Endometrial microvascular endothelial cells (primary cell): ENCODE data around the gene CENPX. TPM values are rescaled to one million over a fixed set of nuclear protein-coding genes. Genes with fewer than 3 reads are reported as not detected.
"Not testable (repeated sequence)": the region's sequence is repeated elsewhere in the genome, so short reads cannot be mapped to it uniquely, and the experiment has no call there.

Source experiments
- in situ Hi-C: cut with HindIII; loops from 2 replicates; pipeline ENCODE4 v1.10.0; 2017; ENCODE audit warnings: low sequenced_read_pairs, low pct_unique_long_range_greater_than_20kb; ENCODE audit errors: inconsistent ontology term
- total RNA-seq: library from RNA; depleted of rRNA; stranded (reverse); fragments of >200 nt; gene quantifications from one replicate; pipeline ENCODE4 v1.2.3, GENCODE V29; 2015; ENCODE audit errors: inconsistent ontology term

Gene CENPX
- total RNA-seq, 1 donor from 2014 or later = 159 TPM

DNA sequence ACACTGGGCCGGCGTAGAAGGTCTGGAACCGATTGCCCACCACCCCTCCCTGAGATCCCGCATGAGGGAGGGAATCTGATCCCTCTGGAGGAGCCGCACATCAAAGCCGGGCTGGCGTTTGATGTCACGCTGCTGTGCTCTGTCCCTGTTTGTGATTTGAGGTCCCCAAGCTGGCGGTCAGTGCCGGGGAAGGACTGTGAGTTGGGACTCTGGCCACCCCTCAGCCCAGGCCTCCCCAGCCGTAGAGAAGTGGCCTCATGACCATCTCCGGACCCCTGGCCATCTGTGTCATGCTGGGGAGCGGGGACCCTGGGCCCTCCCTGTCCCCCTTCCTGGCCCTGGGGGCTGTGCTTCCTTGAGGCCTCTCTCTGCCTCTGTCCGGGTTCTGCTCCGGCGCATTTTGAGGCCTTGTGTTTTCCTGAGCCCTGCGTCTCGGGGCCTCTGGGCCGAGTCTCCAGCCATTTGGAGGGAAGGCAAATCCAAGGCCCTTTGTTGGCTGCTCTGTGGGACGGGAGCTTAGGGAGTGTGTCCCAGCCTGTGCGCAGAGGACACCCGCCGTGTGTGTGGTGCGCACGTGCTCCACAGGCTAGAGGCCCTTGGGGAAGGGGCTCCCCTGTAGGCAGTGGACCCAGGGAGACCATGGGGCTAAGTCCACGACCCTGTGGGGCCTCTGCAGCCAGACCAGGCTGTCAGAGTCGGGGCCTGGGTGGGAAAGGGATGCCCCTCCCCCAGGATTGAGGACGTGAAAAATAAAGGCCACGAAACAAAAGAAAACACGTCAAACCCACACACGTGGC, 30.2 kb downstream of the CENPX start:
- in situ Hi-C loops = no loop called here

- in situ Hi-C loops = no loop called here
Observed at GRCh38 chr17:81991684-81992305, 30.9 kb downstream of the CENPX start.

- in situ Hi-C loops = no loop called here
Observed at GRCh38 chr17:81990836-81991683, 31.6 kb downstream of the CENPX start.

- in situ Hi-C loops = no loop called here
Observed at GRCh38 chr17:81987161-81987770, 35.4 kb downstream of the CENPX start.

GRCh38 chr17:81986606-81987005, 36.1 kb downstream of the CENPX start:
- in situ Hi-C loops = no loop called here

- in situ Hi-C loops = no loop called here
Observed at GRCh38 chr17:81984773-81985410, 37.8 kb downstream of the CENPX start.

DNA sequence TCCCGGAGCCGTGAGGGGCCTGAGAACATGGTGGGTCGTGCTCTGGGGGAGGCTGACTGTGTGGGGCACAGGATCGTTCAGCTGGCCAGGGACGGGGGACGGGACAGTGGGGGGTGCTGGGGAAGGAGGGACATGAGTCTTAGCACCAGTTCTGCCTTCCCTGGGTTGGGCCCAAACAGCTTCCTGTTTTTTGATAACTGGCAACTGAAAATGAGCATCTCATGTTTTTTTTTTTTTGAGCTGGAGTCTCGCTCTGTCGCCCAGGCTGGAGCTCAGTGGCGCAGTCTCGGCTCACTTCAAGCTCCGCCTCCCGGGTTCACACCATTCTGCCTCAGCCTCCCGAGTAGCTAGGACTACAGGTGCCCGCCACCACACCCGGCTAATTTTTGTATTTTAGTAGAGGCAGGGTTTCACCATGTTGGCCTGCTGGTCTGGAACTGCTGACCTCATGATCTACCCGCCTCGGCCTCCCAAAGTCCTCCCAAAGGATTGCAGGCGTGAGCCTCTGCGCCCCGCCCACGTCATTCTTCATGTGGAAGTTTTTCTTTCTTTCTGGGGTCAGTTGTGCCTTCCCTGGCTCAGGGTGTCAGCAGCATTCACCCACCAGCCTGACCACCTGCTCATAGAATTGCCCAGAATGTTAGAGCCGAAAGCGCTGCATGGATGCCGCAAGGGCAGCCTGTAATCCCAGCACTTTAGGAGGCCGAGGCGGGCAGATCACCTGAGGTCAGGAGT, 38.9 kb downstream of the CENPX start:
- in situ Hi-C loops = no loop called here

- in situ Hi-C loops = no loop called here
Observed at GRCh38 chr17:81983011-81983638, 39.6 kb downstream of the CENPX start.

DNA sequence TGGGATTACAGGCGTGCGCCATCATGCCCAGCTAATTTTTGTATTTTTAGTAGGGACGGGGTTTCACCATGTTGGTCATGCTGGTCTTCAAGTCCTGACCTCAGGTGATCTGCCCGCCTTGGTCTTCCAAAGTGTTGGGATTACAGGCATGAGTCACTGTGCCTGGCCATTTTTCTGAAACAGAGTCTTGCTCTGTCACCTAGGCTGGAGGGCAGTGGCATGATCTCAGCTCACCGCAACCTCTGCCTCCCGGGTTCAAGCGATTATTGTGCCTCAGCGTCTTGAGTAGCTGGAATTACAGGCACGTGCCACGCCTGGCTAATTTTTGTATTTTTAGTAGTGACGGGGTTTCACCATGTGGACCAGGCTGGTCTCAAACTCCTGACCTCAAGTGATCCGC, 41.2 kb downstream of the CENPX start:
- in situ Hi-C loops = not testable (repeated sequence)

DNA sequence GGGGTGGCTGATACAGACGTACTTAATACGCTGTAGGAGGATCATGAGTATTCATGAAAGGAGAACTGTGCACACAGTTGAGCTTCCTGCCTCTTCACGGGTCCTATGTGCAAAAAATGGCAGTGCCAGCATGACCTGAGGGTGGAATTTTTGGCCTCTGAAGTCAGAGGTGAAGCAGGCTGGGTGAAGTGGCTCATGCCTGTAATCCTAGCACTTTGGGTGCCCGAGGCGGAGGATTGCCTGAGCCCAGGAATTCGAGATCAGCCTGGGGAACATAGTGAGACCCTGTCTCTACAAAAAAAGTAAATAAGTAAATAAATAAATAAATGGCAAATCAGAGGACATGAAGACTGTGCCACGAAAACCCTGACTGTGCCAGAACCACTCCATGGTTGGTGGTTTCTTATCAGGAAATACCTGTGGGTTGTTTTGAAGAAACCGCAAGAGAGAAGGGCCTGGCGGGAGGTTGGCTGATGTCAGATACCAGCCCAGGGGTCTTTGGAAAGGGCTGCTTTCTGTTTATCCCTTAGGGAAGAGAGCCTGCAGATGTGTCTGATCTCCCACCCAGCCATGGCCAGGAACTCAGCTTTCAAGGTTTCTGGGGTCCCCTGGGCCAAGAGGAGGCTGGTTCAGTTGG, 41.9 kb downstream of the CENPX start:
- in situ Hi-C loops = no loop called here

DNA sequence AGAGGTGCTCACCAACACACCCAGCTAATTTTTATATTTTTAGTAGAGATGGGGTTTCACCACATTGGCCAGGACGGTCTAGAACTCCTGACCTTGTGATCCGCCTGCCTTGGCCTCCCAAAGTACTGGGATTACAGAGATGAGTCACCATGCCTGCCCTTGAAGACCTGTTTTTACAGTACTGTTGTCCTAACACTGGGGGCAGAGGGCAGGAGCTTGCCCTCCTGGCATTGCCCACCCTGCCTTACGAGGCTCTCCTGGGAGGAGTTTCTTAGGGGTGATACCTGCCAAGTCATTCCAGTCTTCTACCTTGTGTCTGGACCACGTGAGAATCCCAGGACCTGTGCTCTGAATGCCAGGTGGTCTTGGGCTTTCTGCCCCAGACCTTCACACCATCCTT, 42.6 kb downstream of the CENPX start:
- in situ Hi-C loops = no loop called here

DNA sequence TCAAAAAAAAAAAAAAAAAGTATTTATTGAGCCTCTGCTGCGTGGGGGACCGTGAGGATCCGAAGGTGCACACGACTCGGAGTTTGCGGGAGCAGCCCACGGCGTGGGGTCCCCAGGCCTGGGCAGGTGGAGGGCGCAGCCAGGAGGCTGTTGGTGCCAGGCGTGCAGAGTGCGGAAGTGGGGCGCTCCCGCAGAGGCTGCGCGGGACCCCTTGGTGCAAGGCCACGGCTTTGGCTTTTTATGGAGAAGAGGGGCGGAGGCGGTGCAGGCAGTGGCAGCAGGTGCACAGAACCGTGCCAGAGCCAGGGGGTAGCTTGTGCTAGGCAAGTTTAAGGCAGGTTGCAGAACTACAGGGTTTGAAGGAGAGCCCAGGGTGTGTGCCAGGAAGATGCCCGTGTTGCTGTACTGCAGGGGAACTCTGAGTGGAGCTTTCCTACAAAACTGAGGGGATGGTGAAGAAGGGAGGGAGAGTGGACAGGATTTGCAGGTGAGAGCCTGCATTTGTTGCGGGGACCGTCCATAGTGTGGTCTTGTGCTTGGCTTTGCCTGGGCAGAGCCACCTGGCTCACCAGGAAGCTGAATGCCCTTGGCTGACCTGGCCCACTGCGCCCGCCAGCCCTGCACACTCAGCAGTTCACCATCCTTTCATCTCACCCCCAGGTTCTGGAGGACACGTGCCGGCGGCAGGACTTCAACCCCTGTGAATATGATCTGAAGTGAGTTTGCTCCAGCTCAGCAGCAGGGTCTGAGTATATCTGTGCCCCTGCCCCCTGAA, 44.0 kb downstream of the CENPX start:
- in situ Hi-C loops = no loop called here

DNA sequence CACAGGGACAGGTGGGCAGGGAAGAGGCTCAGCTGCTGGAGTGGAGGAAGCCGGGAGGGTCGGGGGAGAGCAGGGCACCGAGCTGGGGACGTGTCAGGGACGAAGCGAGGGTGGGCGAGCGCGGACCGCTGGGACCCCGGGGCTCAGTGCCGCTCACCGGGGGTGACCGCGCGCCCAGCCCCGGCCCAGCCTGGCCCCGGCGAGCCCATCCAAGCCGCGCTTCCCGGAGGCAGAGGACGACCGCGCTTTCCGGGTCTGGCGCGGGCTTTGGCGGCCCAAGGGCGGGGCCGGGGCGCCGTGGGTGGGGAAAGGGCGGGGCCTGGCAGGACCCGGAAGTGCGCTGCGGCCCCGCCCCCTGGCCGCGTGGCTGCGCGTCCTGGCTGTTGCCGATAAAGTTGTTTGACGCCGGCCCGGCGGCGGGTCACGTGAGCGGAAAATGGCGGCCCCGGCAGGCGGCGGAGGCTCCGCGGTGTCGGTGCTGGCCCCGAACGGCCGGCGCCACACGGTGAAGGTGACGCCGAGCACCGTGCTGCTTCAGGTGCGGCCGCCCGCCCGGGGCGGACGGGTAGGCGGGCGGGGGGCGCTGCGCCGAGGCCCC, 45.4 kb downstream of the CENPX start, which contains the start of gene ASPSCR1:
TSS of gene ASPSCR1 (plus strand) at position 419 of the 598 bp plus-strand sequence. CDS start at position 437, 18 bp downstream.
- in situ Hi-C loops = no loop called here

DNA sequence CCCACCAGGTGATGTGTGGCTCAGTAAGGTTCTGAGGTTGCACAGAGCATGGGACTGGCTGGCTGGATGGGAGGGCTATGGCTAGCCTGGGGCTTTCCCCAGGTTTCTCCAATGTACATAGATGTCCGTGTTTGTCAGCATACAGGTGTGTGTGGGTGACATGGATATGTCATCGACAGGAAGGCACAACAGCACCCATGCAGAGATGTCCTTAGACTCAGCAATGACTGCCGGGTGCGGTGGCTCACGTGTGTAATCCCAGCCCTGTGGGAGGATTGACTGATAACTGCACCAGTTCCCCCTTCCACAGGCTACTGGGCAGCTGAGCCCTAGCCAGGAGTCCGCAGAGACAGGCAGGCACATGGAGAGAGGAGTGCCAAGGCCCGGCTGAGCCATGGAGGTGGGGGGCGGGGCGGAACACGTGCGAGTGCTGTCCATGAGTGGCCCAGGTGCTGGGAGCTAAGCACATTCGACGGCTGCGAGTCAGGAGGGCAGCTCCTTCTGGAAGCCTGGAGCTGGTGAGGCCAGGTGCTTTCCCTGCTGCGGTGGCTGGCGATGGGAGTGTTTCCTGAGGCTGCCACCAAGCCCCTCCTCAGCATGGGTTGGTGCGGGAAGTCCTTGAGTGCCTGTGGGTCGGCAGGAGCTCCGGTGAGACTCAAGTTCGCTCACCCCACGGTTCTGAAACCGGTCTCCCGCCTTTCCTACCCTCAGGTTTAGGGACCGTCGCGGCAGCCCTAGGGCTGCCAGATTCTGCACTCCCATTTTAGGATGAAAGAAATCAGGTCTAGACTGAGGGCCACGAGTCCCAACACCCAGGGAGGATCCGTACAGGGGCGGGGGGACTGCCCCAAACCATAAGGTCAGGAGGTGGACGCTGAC, 46.1 kb downstream of the CENPX start:
- in situ Hi-C loops = no loop called here

DNA sequence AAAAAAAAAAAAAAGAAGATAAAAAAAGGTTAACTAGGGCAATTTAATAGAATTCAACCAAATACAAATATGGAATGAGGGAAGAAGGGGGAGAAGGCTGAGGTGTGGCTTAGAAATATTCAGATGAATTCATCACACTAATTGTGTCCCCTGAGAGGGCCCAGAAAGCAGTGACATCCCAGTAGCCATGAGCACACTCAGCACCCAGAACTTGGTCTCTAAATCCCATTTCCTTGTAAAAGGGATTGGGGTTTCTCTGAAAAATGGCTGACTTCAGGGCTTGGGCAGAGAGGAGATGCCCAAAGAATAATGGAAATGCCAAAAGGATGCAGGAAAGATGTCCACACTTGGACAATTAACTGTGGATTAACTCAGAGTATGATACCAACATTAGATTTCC, 49.2 kb downstream of the CENPX start:
- in situ Hi-C loops = no loop called here
